T-helper 9 cell (primary cell): Measurements from ENCODE around the gene SYNE1.

Experiments used
- DNase-seq: peaks from one replicate; pipeline ENCODE4 v3.0.0-alpha.2; 2020

SYNE1 gene

DNA sequence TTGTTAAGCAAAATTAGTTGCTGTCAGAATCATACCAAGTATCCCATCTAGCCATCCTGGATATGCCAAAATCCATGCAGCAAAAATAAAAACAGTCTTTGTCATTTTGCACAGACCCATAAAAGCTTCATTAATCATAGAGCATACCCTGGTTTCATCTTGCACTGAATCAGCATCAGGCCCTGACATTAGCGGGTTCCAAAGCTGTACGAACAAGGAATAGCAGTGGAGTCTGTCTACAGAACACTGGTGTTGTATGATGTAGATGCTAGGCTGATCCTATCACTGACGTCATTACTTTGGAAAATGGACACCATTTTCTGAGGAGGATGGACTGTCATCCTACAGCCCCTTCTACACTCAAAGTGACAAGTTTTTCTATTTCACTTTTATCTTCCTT, 514.1 kb downstream of the SYNE1 start:
- no peak for DNase-seq

DNA sequence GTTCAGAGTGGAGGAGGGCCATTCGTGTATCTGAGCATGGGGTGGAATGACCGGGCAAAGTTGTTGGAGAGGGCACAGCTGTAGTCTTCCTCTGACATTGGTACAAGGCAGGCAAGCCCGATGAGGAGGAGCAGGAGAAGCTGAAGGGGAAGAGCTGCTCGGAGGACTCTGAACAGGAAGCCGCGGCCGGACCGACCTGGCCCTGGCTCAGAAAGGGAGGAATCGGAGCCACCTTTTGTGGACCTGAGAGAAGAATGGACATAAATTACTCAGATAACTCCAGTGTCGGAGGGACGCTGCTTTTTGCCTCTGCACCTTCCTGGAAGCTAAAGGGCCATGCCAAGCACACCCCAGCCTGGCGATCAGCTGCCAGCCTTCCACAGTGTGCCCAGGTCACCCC, 514.7 kb downstream of the SYNE1 start:
- no peak for DNase-seq

- DNase-seq: no peak
Measured at GRCh38 chr6:152121910-152122309, 515.3 kb downstream of the SYNE1 start.

DNA sequence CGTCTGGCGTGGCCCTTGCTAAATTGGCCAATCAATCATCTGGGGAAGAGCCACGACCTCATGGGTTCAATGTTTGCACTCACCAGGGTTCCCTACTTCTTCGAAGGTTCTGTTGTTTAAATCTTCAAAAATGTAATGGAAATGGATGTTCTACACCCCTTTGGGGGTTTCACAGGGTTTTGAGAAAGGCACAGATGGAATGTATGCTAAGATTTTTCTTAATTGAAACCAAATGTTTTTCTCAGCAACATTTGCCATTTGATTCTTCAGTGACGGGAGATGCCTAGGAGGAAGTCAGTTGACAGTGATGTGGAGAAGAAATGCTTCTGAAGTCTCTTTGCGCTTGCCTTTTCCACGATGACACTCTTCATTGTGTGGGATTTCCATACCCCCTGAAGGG, 517.3 kb downstream of the SYNE1 start:
- no peak for DNase-seq

- DNase-seq: no peak
Measured at GRCh38 chr6:152118678-152119077, 518.5 kb downstream of the SYNE1 start.

- DNase-seq: no peak
Measured at GRCh38 chr6:152118224-152118623, 518.9 kb downstream of the SYNE1 start.

GRCh38 chr6:152117156-152118133, 519.7 kb downstream of the SYNE1 start:
- DNase-seq: no peak

DNA sequence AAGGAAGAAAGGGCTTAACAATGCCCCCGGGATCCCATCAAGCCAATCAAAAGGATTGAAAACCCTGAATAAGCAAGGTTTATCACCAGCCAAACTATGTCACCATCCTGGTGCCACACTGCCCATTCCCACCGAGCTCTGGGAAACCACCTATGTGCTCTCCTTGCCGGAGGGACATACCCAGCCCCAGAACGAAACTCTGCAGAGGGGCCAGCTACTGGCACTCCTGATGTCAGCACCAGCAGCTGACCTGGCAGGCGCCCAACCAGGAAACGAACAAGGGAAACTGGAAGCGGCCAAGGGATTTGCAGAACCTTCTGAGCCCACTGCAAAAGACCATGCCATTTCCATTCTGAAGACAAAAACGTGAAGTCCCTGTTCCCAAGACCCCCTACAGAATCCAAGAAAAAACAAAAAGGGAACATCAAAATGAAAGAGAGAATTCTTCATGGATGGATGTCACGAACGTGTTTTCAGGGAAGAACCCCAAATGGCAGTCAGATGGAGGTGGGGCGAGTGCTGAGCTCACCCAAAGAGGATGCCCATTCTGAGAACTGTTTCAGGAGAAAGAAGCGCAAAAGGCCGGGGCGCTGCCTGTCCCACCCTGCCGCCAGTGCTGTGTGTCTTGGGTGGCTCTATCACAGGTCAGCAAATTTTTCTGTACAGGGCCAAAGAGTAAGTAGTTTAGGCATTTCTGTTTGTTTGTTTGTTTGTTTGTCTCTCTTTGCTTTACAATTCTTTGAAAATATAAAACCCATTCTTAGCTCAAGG, 524.5 kb downstream of the SYNE1 start:
- DNase-seq: no peak

DNA sequence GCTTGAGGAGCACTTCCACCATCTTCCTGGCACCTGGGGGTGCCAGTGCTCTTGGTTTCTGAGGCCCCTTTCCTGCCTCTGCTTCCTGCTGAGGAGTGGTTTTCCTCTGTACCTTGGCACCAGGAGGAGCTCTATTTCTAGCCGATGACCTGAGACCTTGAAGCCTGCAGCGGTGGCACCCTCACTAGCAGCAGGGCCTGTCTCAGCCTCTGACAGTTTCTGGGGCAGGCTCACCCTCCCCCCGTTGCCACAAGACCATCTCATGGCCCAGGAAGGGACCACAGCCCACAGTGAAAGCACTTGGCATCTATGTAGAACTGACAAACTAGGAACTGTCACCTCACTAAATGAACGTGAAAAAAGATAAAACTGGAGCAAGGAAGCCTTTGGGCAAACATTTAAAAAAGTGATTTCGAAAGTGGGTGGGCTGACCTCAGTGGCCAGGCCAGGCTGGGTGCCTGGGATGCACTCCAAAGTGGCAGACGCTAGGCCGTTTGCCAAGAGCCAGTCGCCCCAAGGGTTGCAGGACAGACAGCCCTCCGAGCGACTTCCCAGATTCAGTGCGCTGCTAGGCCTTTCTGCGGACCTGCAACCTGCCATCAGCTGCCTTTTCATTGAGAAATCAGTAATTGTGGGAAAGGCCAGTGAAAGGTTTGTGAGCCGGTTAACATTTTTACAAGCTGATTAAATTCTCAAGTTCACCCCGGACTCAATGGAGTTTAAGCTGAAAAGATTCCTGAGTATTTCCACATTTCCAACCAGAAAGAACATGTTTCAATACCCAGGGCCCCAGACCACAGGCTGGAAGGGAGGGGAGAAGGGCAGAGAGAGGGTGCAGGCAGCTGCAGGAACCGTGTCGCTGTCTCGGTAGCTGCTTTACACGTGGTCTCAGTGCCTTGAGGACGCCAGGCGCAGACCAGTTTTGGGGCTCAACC, 526.0 kb downstream of the SYNE1 start:
- DNase-seq: no peak

DNA sequence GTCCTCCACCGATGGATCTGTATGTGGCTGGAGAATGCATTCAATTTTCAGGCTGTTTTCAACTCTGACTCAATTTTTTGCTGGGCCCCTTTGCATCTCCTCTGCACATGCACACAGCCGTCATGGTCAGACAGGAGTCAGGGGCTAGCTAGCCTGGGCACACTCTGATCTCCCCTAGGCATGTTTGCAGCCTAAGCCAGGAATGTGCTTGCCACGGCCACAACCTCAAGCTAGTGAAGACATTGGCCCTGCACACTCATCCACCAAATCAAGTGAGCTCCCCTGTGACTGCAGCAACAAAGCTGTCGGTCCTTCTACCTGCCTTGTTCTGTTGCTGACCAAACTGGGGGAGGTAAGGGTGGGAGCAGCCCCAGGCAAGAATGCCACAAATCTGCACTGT, 529.2 kb downstream of the SYNE1 start:
- no peak for DNase-seq

DNA sequence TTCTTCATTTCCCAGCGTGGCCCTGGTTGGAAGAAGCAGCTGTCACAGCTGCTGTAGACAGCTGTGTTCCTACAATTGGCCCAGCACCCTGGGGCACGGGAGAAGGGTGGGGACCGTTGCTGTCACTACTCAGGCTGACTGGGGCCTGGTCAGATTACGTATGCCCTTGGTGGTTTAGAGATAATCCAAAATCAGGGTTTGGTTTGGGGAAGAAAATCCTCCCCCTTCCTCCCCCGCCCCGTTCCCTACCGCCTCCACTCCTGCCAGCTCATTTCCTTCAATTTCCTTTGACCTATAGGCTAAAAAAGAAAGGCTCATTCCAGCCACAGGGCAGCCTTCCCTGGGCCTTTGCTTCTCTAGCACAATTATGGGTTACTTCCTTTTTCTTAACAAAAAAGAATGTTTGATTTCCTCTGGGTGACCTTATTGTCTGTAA, 537.0 kb downstream of the SYNE1 start:
- no peak for DNase-seq

DNA sequence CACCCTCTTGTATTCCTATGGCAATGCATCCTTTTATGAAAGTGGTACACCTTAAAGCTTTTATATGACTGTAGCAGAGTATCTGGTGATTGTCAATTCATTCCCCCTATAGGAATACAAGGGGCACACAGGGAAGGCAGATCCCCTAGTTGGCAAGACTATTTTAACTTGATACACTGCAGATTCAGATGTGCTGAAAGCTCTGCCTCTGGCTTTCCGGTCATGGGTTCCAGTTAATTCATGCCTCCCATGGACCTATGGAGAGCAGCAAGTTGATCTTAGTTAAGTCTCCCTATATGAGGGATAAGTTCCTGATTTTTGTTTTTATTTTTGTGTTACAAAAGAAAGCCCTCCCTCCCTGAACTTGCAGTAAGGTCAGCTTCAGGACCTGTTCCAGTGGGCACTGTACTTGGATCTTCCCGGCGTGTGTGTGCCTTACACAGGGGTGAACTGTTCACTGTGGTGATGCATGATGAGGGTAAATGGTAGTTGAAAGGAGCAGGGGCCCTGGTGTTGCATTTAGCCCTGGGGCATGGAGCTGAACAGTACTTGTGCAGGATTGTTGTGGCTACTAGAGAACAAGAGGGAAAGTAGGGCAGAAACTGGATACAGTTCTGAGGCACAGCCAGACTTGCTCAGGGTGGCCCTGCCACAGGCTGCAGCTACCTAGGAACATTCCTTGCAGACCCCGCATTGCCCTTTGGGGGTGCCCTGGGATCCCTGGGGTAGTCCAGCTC, 537.5 kb downstream of the SYNE1 start:
- DNase-seq: no peak

GRCh38 chr6:152098683-152099082, 538.5 kb downstream of the SYNE1 start:
- DNase-seq: no peak

DNA sequence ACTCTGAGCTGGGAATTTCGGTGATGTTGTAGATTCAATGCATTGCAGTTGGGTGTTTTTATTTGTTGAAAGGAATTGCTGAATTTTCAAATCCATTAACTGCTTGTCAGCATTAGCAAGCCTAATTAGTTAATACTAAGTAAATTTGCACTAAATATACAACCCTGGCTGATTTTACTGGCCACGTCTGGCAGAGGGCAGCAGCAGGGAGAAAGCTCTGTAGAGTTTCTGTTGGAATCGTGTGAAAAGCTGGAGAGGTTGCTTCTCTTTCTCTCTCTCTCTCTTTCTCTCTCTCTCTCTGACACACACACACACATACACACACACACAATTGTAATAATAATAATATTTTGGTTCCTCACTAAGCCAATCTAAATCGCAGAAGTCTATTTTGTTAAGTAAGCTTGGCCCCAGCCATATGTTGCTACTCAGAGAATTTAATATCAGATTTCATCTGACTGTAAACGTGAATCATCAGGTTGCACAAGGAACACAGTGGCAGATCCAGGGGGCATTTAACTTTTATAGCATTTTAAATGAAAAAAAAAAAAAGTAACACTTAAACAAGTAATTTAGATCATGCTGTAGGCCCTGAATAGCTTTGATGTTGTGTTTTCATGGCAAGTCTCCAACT, 540.2 kb downstream of the SYNE1 start:
- no peak for DNase-seq

GRCh38 chr6:152094992-152095592, 542.1 kb downstream of the SYNE1 start:
- DNase-seq: no peak

DNA sequence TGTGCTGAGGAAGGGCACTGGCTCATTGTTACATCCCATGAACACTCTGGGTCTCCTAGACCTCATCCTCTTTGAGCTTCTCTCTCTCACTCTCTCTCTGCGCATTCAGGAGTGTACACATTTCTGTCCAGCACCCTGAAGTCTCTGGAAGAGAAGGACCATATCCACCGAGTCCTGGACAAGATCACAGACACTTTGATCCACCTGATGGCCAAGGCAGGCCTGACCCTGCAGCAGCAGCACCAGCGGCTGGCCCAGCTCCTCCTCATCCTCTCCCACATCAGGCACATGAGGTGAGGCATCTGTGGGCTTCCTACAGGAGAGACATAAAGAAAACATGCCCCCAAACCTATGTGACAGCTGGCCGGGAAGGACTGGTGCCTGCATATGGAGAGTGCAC, 542.9 kb downstream of the SYNE1 start:
- DNase-seq: no peak

DNA sequence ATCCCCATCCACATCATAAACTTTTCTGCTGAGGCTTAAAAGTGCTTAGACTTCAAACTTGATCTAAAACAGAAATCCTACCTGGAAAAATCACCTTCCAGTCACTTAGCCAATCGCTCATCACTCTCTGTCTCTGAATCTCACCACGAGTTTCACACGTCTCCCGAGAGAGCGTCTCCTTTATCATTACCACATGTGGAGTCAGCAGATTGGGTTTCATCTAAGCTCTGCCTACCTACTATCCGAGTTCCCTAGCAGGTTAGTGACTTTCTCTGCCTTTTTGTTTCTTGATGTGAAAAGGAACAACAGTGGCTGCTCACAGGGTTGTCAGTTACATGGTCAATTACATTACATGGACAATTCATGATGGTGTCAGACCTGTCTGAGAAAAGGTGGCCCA, 543.5 kb downstream of the SYNE1 start:
- no peak for DNase-seq

- no peak for DNase-seq
Measured at GRCh38 chr6:152091851-152092341, 545.3 kb downstream of the SYNE1 start.

DNA sequence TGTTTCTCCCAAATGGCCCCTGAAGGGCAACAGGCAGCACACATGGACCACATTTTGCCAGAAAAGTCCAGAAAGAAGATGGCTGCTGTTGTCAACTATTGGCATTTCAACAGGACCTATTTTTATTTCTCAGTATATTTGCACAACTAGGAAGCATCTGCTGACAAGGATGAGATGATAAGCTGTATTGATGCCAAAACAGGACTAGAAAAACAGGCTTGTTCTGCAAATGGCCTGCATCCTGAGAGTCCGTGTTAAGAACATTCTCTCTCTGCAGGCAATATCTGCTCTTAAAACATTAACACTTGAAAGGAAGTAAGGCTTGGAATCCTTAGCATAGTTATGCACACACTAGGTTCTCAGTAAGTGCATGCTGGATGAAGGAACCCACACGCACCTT, 546.0 kb downstream of the SYNE1 start:
- no peak for DNase-seq

- no peak for DNase-seq
Measured at GRCh38 chr6:152089992-152090391, 547.2 kb downstream of the SYNE1 start.

- DNase-seq: no peak
Measured at GRCh38 chr6:152087701-152088100, 549.5 kb downstream of the SYNE1 start.
